HG02970 (cell line): ENCODE measurements around the gene SPRR2D.
"Not testable (repeated sequence)": the region's sequence is repeated elsewhere in the genome, so short reads cannot be mapped to it uniquely, and the experiment has no call there.

Experiments
- ATAC-seq: cut with Tn5 transposase; IDR thresholded peaks from one replicate; pipeline ENCODE4 v1.9.1; 2021; ENCODE audit warnings: mild to moderate bottlenecking, moderate library complexity, moderate number of reproducible peaks; ENCODE audit not compliant: unreplicated experiment, low FRiP score

SPRR2D gene

DNA sequence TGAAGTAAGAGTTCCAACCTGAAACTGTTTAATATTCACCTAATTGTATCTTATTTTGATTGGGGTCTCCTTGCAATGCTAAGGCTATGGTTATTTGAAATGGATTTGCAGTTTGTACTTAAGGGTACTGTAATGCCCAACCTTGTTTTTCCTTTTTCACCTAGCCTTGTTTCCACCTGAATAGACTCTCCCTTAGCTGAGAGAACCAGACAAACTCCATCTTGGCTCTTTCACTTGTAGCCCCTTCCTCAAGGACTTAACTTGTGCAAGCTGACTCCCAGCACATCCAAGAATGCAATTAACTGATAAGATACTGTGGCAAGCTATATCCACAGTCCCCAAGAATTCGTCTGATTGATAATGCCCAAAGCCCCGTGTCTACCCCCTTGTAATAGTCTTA lies 19.1 kb downstream of the SPRR2D start:
- not testable (repeated sequence) for ATAC-seq

DNA sequence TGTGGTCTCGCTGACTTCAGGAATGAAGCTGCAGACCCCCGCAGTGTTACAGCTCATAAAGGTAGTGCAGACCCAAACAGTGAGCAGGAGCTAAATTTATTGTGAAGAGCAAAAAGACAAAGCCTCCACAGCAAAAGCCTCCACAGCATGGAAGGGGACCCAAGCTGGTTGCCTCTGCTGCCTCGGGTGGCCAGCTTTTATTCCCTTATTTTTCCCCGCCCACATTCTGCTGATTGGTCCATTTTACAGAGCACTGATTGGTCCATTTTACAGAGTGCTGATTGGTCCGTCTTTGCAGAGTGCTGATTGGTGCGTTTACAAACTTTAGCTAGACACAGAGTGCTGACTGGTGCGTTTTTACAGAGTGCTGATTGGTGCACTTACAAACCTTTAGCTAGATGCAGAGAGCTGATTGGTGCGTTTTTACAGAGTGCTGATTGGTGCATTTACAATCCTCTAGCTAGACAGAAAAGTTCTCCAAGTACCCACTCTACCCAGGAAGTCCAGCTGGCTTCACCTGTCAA lies 29.6 kb downstream of the SPRR2D start:
- ATAC-seq, result not testable (repeated sequence)

DNA sequence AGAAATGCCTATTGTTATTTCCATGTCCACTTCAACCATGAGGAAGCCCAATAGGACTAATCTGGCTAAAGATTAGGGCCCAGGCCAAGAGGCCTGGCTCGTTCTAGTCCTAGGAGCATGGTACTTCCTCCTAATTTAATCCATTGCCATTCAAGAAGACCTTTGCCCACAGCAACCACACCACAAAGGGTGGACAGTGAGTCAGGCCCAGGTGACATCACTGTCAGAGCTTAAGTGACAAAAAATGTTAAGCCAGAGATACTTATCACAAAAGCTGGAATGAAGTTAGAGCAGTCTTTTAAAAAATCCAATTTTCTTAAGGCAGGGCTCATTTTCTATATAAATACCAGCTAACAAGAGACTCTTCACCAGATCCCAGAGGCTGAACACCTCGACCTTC lies 39.5 kb downstream of the SPRR2D start, which contains the start of gene SPRR3:
SPRR3 (plus strand) TSS at position 368 of the 400 bp plus-strand sequence. CDS start 1,272 bp downstream, outside the sequence.
- no peak for ATAC-seq

DNA sequence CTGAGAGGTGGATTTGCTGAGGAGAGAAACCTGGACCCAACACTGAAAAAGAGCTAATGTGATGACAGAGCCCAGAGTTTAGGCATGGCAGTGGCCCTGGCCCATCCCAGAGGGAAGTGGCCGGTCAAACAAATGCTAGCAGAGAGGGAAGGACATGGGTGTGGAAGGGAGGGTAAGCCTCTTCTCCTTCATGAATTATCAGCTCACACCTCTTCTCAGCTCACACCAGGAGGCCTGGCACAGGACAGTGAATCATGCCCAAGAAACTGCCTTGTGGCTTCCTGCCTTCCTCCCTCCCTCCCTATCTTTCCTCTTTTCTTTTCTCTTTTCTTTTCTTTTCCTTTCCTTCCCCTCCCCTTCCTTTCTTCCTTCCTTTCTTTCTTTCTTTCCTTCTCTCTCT lies 40.6 kb downstream of the SPRR2D start:
- no peak for ATAC-seq

DNA sequence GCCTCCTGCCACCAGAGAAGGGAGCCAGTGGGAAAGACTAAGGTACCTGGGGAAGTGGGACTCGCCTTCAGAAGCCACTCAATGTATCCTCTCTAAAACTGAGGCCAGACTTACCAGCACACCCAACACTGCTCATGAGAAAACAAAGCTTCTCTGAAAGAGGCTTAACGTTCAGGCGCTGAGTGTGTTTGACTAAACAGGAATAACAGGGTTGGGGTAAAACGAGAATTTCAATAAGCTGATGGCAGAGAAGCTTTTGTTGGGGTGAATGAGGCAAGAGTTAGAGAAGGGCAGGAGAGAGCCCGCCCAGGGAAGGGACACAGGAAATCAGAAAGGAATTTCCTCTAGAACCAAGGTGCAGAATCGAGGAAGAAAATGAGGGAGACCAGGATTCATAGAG lies 41.1 kb downstream of the SPRR2D start:
- ATAC-seq, result no peak

DNA sequence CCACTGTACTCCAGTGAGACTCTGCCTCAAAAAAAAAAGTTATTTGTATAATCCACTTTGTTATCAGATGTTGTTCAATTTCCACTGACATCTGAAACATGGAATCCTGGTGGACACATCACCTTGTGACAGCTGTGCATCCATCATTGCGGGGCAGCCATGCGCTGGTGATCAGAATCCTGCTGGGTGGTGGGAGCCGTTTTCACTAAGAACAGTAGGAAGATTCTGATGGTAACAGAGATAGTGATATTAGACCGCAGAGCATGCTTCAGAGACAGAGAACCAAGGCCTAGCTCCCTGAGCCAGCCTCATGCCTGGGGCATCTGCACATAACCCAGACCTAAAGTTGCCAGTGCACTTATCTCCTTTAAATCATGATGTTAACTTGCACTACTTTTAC lies 42.4 kb downstream of the SPRR2D start:
- no peak for ATAC-seq

DNA sequence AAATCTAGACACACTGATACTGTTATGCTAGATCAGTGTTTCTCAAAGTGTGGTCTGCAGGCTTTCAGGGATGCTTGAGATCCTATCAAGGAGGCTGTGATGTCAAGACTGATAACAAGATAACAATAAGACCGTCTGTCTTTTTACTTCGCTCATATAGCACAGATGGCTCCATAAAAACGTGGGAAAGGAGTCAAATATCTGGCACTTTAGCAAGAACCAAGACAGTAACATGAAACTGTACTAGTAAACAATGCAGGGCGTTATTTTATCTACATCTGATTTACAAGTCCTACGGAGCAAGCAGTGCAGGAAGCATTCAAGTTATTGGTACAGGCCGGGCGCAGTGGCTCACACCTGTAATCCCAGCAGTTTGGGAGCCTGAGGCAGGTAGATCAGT lies 43.0 kb downstream of the SPRR2D start:
- no peak for ATAC-seq

DNA sequence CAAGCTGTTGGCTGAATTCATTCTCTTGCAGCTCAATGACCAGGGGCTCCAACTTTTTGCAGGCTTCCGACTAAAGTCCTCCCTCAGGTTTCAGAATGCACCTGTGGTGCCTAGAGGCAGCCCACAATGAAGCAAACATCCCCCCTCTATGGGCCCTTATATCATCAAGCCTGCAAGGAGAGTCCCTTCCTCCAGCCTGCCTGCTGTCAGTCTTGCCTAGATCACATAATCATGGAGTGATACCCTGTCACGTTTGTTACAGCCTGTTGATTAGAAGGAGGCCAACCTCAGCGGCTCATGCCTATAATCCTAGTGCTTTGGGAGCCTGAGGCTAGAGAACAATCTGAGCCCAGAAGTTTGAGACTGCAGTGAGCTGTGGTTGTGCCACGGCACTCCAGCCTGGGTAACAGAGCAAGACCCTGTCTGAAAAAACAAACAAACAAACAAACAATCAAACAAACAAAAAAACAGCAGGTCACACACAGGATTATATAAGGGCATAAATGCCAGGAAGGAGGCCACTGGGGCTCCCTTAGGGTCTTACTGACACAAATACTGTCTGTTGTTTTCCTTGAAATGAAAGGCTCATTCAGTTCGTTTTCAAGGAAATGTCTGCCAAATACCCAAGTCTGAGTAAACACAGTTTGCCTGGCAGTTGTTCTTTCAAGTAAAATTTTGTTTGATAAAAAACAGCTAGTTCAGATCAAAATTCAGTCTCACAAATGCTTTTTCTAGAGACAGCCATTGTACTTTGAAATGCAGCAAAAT lies 44.1 kb downstream of the SPRR2D start:
- no peak for ATAC-seq

DNA sequence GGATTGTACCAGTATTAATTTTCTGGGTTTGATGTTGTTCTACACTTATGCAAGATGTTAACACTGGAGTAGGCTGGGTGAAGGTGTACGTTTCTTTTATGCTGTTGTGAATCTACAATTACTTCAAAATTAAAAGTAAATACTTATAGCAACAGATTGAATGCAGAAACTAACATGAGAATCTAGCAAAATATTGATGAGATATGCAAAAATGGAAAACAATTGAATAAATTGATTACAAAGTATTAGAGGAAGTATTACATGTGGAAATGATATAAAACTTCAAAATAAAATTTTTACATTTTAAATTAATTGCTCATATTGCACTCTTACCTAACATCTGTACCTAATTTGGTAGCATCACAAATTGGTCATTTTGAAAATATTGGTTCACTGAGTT lies 45.1 kb downstream of the SPRR2D start:
- no peak for ATAC-seq

DNA sequence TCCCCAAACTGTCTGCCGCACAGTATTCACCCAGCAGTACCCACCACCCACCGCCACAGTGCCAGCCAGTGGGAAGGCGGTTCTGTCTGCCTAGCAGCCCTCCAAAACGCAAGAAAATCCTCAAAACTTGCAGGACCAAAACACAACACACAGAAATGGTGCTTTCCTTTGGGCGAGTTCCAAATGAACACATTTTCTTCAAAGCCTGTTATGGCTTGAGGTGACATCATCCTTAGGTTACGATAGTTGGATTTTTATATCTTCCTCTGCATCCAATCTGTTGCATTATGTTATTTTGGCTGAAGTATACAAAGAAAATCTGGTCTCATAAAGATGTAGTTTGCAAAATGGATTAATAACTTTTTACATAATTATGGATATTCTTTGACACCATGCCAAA lies 47.7 kb downstream of the SPRR2D start:
- no peak for ATAC-seq
